SK-N-SH (cell line): ENCODE results near the gene RAVER2.

ENCODE experiments used
- CHD2 ChIP-seq: fragments of 150-350 bp; IDR thresholded peaks from 2 replicates; pipeline ENCODE4 v1.6.1; 2018; ENCODE audit warnings: low read length; ENCODE audit not compliant: partially characterized antibody
- FOXM1 ChIP-seq: IDR thresholded peaks from 2 replicates; pipeline ENCODE4 v1.4.0; 2012; ENCODE audit warnings: low read depth, mild to moderate bottlenecking
- POLR2AphosphoS5 ChIP-seq: IDR thresholded peaks from 2 replicates; pipeline ENCODE4 v1.6.1; 2012; ENCODE audit warnings: low read depth, low read length
- YY1 ChIP-seq: IDR thresholded peaks from 2 replicates; pipeline ENCODE4 v1.4.0; 2012; ENCODE audit warnings: low read depth, mild to moderate bottlenecking
- TF ChIP-seq, protein P1 (sequence below): fragments of 200-600 bp; sonication (generic); IDR thresholded peaks from 2 replicates; pipeline ENCODE4 v1.6.1; 2017; ENCODE audit warnings: antibody characterized with exemption, mild to moderate bottlenecking, moderate library complexity
- TF ChIP-seq, protein P2 (sequence below): IDR thresholded peaks from 2 replicates; pipeline ENCODE4 v1.4.0; 2012; ENCODE audit warnings: low read depth
- TF ChIP-seq, protein P3 (sequence below): fragments of 150-350 bp; IDR thresholded peaks from 2 replicates; pipeline ENCODE4 v1.6.1; 2017; ENCODE audit warnings: antibody characterized with exemption, low read length, low read depth, borderline replicate concordance

DNA sequence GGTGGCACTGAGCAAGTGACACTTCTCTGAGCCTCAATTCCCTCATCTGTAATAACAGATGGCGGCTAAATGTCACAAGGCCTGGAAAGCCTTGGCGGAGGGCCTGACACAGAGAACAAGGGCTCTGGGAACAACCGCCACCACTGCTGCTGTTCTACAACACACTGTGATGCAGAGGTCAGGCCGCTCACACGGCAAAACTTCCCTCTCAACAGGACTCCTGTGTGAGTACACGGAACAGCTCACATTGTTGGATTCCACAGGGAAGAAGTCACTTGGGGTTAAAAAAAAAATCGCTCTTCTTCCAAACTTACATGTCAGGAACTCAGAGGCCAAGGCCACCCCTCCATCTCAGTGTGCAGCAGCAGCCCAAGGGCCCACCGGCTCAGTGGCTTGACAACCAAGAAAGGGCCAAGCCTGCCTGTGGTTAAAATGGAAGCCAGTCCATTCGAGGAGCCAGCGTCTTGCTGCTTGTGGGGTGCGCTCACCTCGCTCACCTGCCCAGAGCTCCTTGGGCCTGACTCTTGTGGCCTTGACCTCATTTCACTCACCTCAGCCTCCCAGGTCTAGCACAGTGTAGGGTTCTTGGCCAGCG, 101.1 kb downstream of the RAVER2 start:
- TF ChIP-seq CHD2 = no peak
- no peak for TF ChIP-seq POLR2AphosphoS5
- TF ChIP-seq, protein P1, sequence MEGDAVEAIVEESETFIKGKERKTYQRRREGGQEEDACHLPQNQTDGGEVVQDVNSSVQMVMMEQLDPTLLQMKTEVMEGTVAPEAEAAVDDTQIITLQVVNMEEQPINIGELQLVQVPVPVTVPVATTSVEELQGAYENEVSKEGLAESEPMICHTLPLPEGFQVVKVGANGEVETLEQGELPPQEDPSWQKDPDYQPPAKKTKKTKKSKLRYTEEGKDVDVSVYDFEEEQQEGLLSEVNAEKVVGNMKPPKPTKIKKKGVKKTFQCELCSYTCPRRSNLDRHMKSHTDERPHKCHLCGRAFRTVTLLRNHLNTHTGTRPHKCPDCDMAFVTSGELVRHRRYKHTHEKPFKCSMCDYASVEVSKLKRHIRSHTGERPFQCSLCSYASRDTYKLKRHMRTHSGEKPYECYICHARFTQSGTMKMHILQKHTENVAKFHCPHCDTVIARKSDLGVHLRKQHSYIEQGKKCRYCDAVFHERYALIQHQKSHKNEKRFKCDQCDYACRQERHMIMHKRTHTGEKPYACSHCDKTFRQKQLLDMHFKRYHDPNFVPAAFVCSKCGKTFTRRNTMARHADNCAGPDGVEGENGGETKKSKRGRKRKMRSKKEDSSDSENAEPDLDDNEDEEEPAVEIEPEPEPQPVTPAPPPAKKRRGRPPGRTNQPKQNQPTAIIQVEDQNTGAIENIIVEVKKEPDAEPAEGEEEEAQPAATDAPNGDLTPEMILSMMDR = no peak
- TF ChIP-seq YY1 = no peak
- TF ChIP-seq, protein P2, sequence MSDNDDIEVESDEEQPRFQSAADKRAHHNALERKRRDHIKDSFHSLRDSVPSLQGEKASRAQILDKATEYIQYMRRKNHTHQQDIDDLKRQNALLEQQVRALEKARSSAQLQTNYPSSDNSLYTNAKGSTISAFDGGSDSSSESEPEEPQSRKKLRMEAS = no peak
- TF ChIP-seq, protein P3, sequence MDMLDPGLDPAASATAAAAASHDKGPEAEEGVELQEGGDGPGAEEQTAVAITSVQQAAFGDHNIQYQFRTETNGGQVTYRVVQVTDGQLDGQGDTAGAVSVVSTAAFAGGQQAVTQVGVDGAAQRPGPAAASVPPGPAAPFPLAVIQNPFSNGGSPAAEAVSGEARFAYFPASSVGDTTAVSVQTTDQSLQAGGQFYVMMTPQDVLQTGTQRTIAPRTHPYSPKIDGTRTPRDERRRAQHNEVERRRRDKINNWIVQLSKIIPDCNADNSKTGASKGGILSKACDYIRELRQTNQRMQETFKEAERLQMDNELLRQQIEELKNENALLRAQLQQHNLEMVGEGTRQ = no peak
- no peak for TF ChIP-seq FOXM1
